ENCODE measurements around the gene THSD7A.

The THSD7A gene

GRCh38 chr7:11775401-11775800 is 56.6 kb downstream of the THSD7A start:
- no peak for DNase-seq (ENCODE audit: low read depth)
- no peak for TF ChIP-seq CTCF (IDR thresholded peaks at IDR 0.05; ENCODE audit: control insufficient read depth, extremely low read depth, insufficient read depth)
- H3K4me3 ChIP-seq (ENCODE audit: low read depth, low read length), result no peak overlapping the region

GRCh38 chr7:11768263-11768662 is 63.7 kb downstream of the THSD7A start:
- H3K4me3 ChIP-seq (ENCODE audit: low read depth, low read length), result no peak overlapping the region
- TF ChIP-seq CTCF (IDR thresholded peaks at IDR 0.05; ENCODE audit: control insufficient read depth, extremely low read depth, insufficient read depth), result no peak
- no peak for DNase-seq (ENCODE audit: low read depth)

- TF ChIP-seq CTCF (IDR thresholded peaks at IDR 0.05; ENCODE audit: control insufficient read depth, extremely low read depth, insufficient read depth), result no peak
- no peak overlapping the region for H3K4me3 ChIP-seq (ENCODE audit: low read depth, low read length)
- no peak for DNase-seq (ENCODE audit: low read depth)
Observed at GRCh38 chr7:11767148-11767547, 64.8 kb downstream of the THSD7A start.

GRCh38 chr7:11760372-11760771 is 71.6 kb downstream of the THSD7A start:
- H3K4me3 ChIP-seq (ENCODE audit: low read depth, low read length), result no peak overlapping the region
- TF ChIP-seq CTCF (IDR thresholded peaks at IDR 0.05; ENCODE audit: control insufficient read depth, extremely low read depth, insufficient read depth), result no peak
- DNase-seq (ENCODE audit: low read depth), result peak; percentile 84

GRCh38 chr7:11758627-11759111 is 73.3 kb downstream of the THSD7A start:
- no peak for TF ChIP-seq CTCF (IDR thresholded peaks at IDR 0.05; ENCODE audit: control insufficient read depth, extremely low read depth, insufficient read depth)
- H3K4me3 ChIP-seq (ENCODE audit: low read depth, low read length), result no peak overlapping the region
- DNase-seq (ENCODE audit: low read depth), result no peak

GRCh38 chr7:11757153-11757552 is 74.8 kb downstream of the THSD7A start:
- no peak overlapping the region for H3K4me3 ChIP-seq (ENCODE audit: low read depth, low read length)
- TF ChIP-seq CTCF (IDR thresholded peaks at IDR 0.05; ENCODE audit: control insufficient read depth, extremely low read depth, insufficient read depth), result no peak
- no peak for DNase-seq (ENCODE audit: low read depth)

- no peak overlapping the region for H3K4me3 ChIP-seq (ENCODE audit: low read depth, low read length)
- DNase-seq (ENCODE audit: low read depth), result no peak
- TF ChIP-seq CTCF (IDR thresholded peaks at IDR 0.05; ENCODE audit: control insufficient read depth, extremely low read depth, insufficient read depth), result no peak
Observed at GRCh38 chr7:11754933-11755332, 77.1 kb downstream of the THSD7A start.

All from LNCaP clone FGC (cell line).